Measurements from ENCODE around the gene NUBP1. TPM values are rescaled to one million over a fixed set of nuclear protein-coding genes. Genes with fewer than 3 reads are reported as not detected.

The NUBP1 gene
- total and polyA plus RNA-seq, 9 of the 15 experiments (the other 6 are each of a cell fraction or from before 2014, with no cell fraction given) = 17.2 to 55.1 (median 35.6) TPM

GRCh38 chr16:10743610-10744369 is at the start of gene NUBP1 (continued):
- TF ChIP-seq ZNF589 (CRISPR knock-in tag; IDR thresholded peaks at IDR 0.05; ENCODE audit: low read depth) = no peak
- TF ChIP-seq KLF13 (tag; IDR thresholded peaks at IDR 0.05; ENCODE audit: borderline replicate concordance, low read depth) = peak; percentile 84; the same call in 1 of the 2 replicates
- TF ChIP-seq ZNF121 (CRISPR knock-in tag; conservative IDR thresholded peaks at IDR 0.05) = no peak
- 0 out of 4 replicates have a peak, but pooled peaks of 1 of the 2 experiments have one; percentile 33 for TF ChIP-seq SRF (CRISPR knock-in tag; IDR thresholded peaks at IDR 0.05)
- no peak for TF ChIP-seq DLX4 (CRISPR knock-in tag; IDR thresholded peaks at IDR 0.05)
- no peak for TF ChIP-seq RFX1 (IDR thresholded peaks at IDR 0.05)
- peak; percentile 87; the same call in 1 of the 2 replicates for TF ChIP-seq FOXP1 (CRISPR knock-in tag; IDR thresholded peaks at IDR 0.05)
- peak; percentile 84 for TF ChIP-seq E2F3 (CRISPR knock-in tag; IDR thresholded peaks at IDR 0.05)
- TF ChIP-seq HNRNPUL1 (IDR thresholded peaks at IDR 0.05; ENCODE audit: low read length) = no peak
- peak; percentile 70; the same call in 1 of the 2 replicates for TF ChIP-seq CTBP1 (IDR thresholded peaks at IDR 0.05; ENCODE audit: borderline replicate concordance)
- TF ChIP-seq ZNF277 (CRISPR knock-in tag; IDR thresholded peaks at IDR 0.05; ENCODE audit: borderline replicate concordance) = no peak
- TF ChIP-seq PCBP1 (IDR thresholded peaks at IDR 0.05; ENCODE audit: low read depth, low read length, poor library complexity, severe bottlenecking) = no peak
- TF ChIP-seq ZNF134 (CRISPR knock-in tag; conservative IDR thresholded peaks at IDR 0.05) = 0 out of 2 replicates have a peak, but pooled peaks have one; percentile 37
- TF ChIP-seq ZNF263 (CRISPR knock-in tag; IDR thresholded peaks at IDR 0.05; ENCODE audit: borderline replicate concordance) = no peak
- TF ChIP-seq ZNF408 (CRISPR knock-in tag; IDR thresholded peaks at IDR 0.05; ENCODE audit: low read depth) = no peak
- TF ChIP-seq LCOR (CRISPR knock-in tag; IDR thresholded peaks at IDR 0.05) = peak; percentile 81; the same call in 1 of the 2 replicates
- no peak; the same call in 1 of the 2 replicates for TF ChIP-seq TARDBP (IDR thresholded peaks at IDR 0.05)
- TF ChIP-seq CBX8 (IDR thresholded peaks at IDR 0.05; ENCODE audit: borderline replicate concordance, extremely low read depth, low read depth, low read length, poor library complexity, severe bottlenecking) = no peak
- no peak for TF ChIP-seq ZNF655 (CRISPR knock-in tag; IDR thresholded peaks at IDR 0.05)
- TF ChIP-seq RBM22 (IDR thresholded peaks at IDR 0.05; ENCODE audit: low read depth, low read length, poor library complexity, severe bottlenecking) = peak; percentile 49
- no peak for TF ChIP-seq PURB (CRISPR knock-in tag; IDR thresholded peaks at IDR 0.05; ENCODE audit: low read depth)
- TF ChIP-seq TEAD1 (CRISPR knock-in tag; IDR thresholded peaks at IDR 0.05) = peak; percentile 67 to 87; a peak in 2 of 4 replicates
- no peak for TF ChIP-seq MXD1 (CRISPR knock-in tag; IDR thresholded peaks at IDR 0.05; ENCODE audit: borderline replicate concordance, poor library complexity, severe bottlenecking)
- no peak for TF ChIP-seq SRSF9 (IDR thresholded peaks at IDR 0.05; ENCODE audit: borderline replicate concordance, low read depth, low read length)
- 0 out of 2 replicates have a peak, but pooled peaks have one; percentile 45 for TF ChIP-seq SMAD3 (CRISPR knock-in tag; conservative IDR thresholded peaks at IDR 0.05)

Data from K562 (cell line).